Gastroesophageal sphincter (tissue), 4 donors: ENCODE data around the gene HACL1. TPM values are rescaled to one million over a fixed set of nuclear protein-coding genes. Genes with fewer than 3 reads are reported as not detected.

Source experiments
- ATAC-seq: fragments of 150-250 bp; one replicate; pipeline ENCODE4 v1.9.1; 2016; ENCODE audit warnings: mild to moderate bottlenecking, moderate library complexity
- H3K27ac ChIP-seq, 4 donors: fragments of 200-600 bp; sonication (generic) in 3 of 4; 1 replicate in 3 of 4; 2 replicates in 1 of 4; pipeline ENCODE4 v1.5.1; 2016 to 2019
- H3K27me3 ChIP-seq: fragments of 200-600 bp; sonication (generic); one replicate; pipeline ENCODE4 v1.5.1; 2019
- H3K36me3 ChIP-seq, 2 donors: fragments of 200-600 bp; sonication (generic); one replicate each; pipeline ENCODE4 v1.5.1; 2019; ENCODE audit warnings: control low read depth in 1 of 2
- H3K4me1 ChIP-seq, 3 donors: fragments of 200-600 bp; sonication (generic); 1 replicate in 2 of 3; 2 replicates in 1 of 3; pipeline ENCODE4 v1.5.1; 2016 to 2019; ENCODE audit warnings: control low read depth in 2 of 3
- H3K4me3 ChIP-seq, 2 donors: fragments of 200-600 bp; sonication (generic); one replicate each; pipeline ENCODE4 v1.5.1; 2019; ENCODE audit warnings: mild to moderate bottlenecking in 1 of 2, moderate library complexity in 1 of 2
- H3K9me3 ChIP-seq, 3 donors: fragments of 200-600 bp; sonication (generic); one replicate each; pipeline ENCODE4 v1.5.1; 2017 to 2019; ENCODE audit warnings: control low read depth in 2 of 3
- CTCF ChIP-seq, 4 experiments: fragments of 200-600 bp in 2 of 4; fragments of 450-650 bp in 2 of 4; sonication (generic) in 1 of 4; IDR thresholded peaks; one replicate each; pipeline ENCODE4 v1.5.1; 2017 to 2019; ENCODE audit warnings: antibody characterized with exemption in 4 of 4, mild to moderate bottlenecking in 2 of 4, moderate library complexity in 2 of 4
- EP300 ChIP-seq: sonication (generic); formaldehyde crosslinking; IDR thresholded peaks from one replicate; pipeline ENCODE4 v1.6.1; 2017; ENCODE audit warnings: antibody characterized with exemption, mild to moderate bottlenecking
- POLR2A ChIP-seq, 2 donors: fragments of 450-650 bp; IDR thresholded peaks; one replicate each; pipeline ENCODE4 v1.6.1; 2017; ENCODE audit warnings: antibody characterized with exemption in 2 of 2, mild to moderate bottlenecking in 2 of 2, moderate library complexity in 1 of 2
- POLR2AphosphoS5 ChIP-seq: sonication (generic); formaldehyde crosslinking; IDR thresholded peaks from one replicate; pipeline ENCODE4 v1.6.1; 2017; ENCODE audit warnings: antibody characterized with exemption
- WGBS, 2 donors: methylation state at CpG; one replicate each; pipeline ENCODE4 v1.1.5; 2018; ENCODE audit warnings: low coverage in 1 of 2; 5-methylcytosine and 5-hydroxymethylcytosine counted together
- total RNA-seq, 4 donors: library from RNA; depleted of rRNA; stranded (reverse); fragments of >200 nt; gene quantifications; one replicate each; pipeline ENCODE4 v1.1.0, GENCODE V29; 2016

HACL1 gene
- total RNA-seq, 4 donors from 2014 or later = 17.0 to 37.0 (median 20.4) TPM

GRCh38 chr3:15634671-15635070 is 33.3 kb upstream of the HACL1 start:
- peak overlapping the region; percentile 79 to 96 (median 86) for H3K27ac ChIP-seq
- H3K9me3 ChIP-seq = no peaks in the 10 kb centered on the region
- H3K27me3 ChIP-seq = no peaks in the 10 kb centered on the region
- ATAC-seq = no peak
- H3K4me1 ChIP-seq = peaks cover 17 to 89% (median 28%) of the 10 kb centered on the region in 3 donors
- peak overlapping the region in 1 of 2 donors; percentile 0 for H3K4me3 ChIP-seq
- H3K36me3 ChIP-seq = no peaks in the 10 kb centered on the region
- 31 to 54% methylated on average over 2 of the region's 2 CpGs for WGBS, 2 donors
- TF ChIP-seq CTCF (IDR thresholded peaks at IDR 0.05) = no peak

GRCh38 chr3:15633766-15634598 is 32.6 kb upstream of the HACL1 start:
- H3K9me3 ChIP-seq = no peaks in the 10 kb centered on the region
- no peak for ATAC-seq
- peak overlapping the region; percentile 79 to 96 (median 86) for H3K27ac ChIP-seq
- no peak for TF ChIP-seq EP300
- H3K4me1 ChIP-seq = peaks cover 17 to 89% (median 28%) of the 10 kb centered on the region in 3 donors
- no peaks in the 10 kb centered on the region for H3K36me3 ChIP-seq
- no peak overlapping the region for H3K4me3 ChIP-seq
- no peaks in the 10 kb centered on the region for H3K27me3 ChIP-seq
- WGBS, 2 donors = 8 to 9% methylated on average over 3 to 4 of the region's 4 CpGs

- Histone ChIP-seq H3K27me3 (no peaks in the 10 kb centered on the region), H3K4me3 (no peak overlapping the region), H3K36me3 (no peaks in the 10 kb centered on the region), H3K9me3 (no peaks in the 10 kb centered on the region), H3K4me1 (peaks cover 17 to 84% (median 28%) of the 10 kb centered on the region in 3 donors), H3K27ac (peak overlapping the region in 3 of 4 donors; percentile 84 to 96 (median 87))
- WGBS, 2 donors = 90 to 93% methylated on average over 5 of the region's 5 CpGs
- ATAC-seq = no peak
- TF ChIP-seq CTCF (IDR thresholded peaks at IDR 0.05) (no peak), POLR2AphosphoS5 (no peak), EP300 (no peak), POLR2A (IDR thresholded peaks at IDR 0.05) (no peak)
These were observed 31.8 kb upstream of the HACL1 start for GRCh38 chr3:15633159-15633558.

GRCh38 chr3:15632212-15632580 is 30.8 kb upstream of the HACL1 start:
- no peaks in the 10 kb centered on the region for H3K27me3 ChIP-seq
- H3K4me1 ChIP-seq = peaks cover 17 to 75% (median 24%) of the 10 kb centered on the region in 3 donors
- no peak for ATAC-seq
- 100% methylated on average over 1 to 4 of the region's 4 CpGs for WGBS, 2 donors
- no peak for TF ChIP-seq EP300
- TF ChIP-seq POLR2AphosphoS5 = no peak
- no peak for TF ChIP-seq POLR2A (IDR thresholded peaks at IDR 0.05)
- TF ChIP-seq CTCF (IDR thresholded peaks at IDR 0.05) = no peak
- H3K9me3 ChIP-seq = no peaks in the 10 kb centered on the region
- no peaks in the 10 kb centered on the region for H3K36me3 ChIP-seq
- no peak overlapping the region for H3K4me3 ChIP-seq
- H3K27ac ChIP-seq = peak overlapping the region in 3 of 4 donors; percentile 58 to 87 (median 70)

- Histone ChIP-seq H3K4me1 (peaks cover 17 to 69% (median 24%) of the 10 kb centered on the region in 3 donors), H3K27me3 (no peaks in the 10 kb centered on the region), H3K4me3 (no peak overlapping the region), H3K36me3 (no peaks in the 10 kb centered on the region), H3K27ac (peak overlapping the region in 3 of 4 donors; percentile 58 to 87 (median 70)), H3K9me3 (no peaks in the 10 kb centered on the region)
- no peak for TF ChIP-seq POLR2A (IDR thresholded peaks at IDR 0.05)
- TF ChIP-seq EP300 = no peak
- TF ChIP-seq POLR2AphosphoS5 = no peak
- no peak for TF ChIP-seq CTCF (IDR thresholded peaks at IDR 0.05)
- ATAC-seq = no peak
- 44 to 86% methylated on average over 3 to 12 of the region's 12 CpGs for whole genome bisulfite sequencing, 2 donors
These were observed 30.2 kb upstream of the HACL1 start for GRCh38 chr3:15631426-15632211.
